GM19463 (cell line): ENCODE results near the gene CNOT9.
A peak's percentile ranks its signal among the peaks of the same experiment; 100 is the strongest.

Experiments
- ATAC-seq: cut with Tn5 transposase; IDR thresholded peaks from one replicate; pipeline ENCODE4 v1.9.1; 2021; ENCODE audit warnings: mild to moderate bottlenecking, moderate library complexity; ENCODE audit not compliant: unreplicated experiment

The CNOT9 gene

DNA sequence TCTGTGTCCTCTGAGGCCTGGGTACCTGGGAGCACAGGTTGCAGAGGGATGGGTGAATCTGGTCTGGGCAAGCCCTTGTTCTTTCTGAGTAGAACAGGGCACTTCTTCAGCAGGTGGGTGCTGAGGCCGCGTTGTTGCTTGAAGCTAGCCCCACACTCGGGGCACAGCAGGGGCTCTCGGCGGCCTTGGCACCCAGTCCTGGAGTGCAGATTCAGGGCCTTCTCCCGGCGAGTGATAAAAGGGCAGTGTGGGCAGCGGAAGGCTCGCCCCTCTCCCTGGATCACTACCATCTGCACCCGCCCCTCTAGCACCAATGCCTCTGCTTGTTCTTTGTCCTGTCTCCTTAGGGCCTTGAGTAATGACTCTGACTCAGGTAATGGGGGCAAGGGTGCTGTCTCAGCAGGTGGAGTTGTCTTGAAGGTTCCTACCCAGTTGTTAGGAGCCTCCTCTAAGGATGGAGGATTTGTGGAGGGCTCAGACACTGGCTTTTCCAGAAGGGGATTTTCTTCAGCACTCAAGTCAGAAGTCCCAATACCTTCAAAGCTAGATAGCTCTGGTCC, 75.2 kb downstream of the CNOT9 start:
- no peak for ATAC-seq

DNA sequence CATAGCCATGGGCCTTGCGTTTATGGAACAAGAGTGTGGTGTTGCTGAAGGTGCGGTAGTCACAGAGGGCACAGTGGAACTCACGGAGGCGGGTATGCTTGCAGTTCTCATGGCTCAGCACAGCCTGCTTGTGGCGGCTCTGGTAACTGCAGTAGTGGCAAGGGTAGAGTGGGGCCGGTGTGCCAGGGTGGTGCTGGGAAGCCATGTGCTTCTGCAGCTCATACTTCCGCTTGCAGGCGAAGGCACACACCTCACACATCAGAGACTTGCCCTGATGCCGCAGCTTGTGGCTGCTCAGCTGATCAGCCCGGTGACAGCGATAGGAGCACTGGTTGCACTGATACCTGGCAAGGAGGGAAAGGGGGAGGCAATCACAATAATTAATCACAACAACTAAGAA, 76.1 kb downstream of the CNOT9 start:
- no peak for ATAC-seq

DNA sequence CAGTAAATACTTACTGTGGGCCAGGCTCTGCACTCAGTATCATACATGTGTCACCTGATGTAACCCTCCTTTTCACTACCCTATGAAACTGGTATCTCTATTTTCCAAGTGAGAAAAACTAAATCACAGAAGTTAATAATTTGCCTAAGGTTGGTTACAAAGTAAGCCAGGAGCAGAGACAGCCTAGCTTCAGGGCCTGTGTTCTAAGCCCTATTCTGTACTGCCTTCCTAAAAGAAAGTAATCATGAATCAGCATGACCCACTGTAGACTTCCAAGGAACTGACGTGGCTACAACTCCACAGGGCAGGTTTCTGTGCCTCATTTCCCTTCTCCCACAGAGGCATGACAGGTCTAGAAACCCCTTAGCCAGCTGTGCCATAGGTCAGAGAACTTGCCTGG, 76.5 kb downstream of the CNOT9 start:
- ATAC-seq = peak; percentile 61
